Heart left ventricle (tissue), 16 donors: ENCODE data around the gene FIBP. TPM values are rescaled to one million over a fixed set of nuclear protein-coding genes. Genes with fewer than 3 reads are reported as not detected.

ENCODE experiments used
- ATAC-seq, 4 donors: fragments of 200-7000 bp; cut with Tn5 transposase; one replicate each; pipeline ENCODE4 v1.9.1; 2020 to 2022; ENCODE audit warnings: moderate library complexity in 4 of 4, mild to moderate bottlenecking in 3 of 4, moderate number of reproducible peaks in 1 of 4
- DNase-seq, 5 donors: peaks; one replicate each; pipeline ENCODE4 v3.0.0-alpha.2; 2020
- H3K27ac ChIP-seq, 12 donors: fragments of 200-600 bp; sonication (generic) in 4 of 12; one replicate each; pipeline versions ENCODE4 v1.5.0 to v1.8.0; 2016 to 2022; ENCODE audit warnings: mild to moderate bottlenecking in 2 of 12
- H3K27me3 ChIP-seq, 9 donors: fragments of 200-600 bp; sonication (generic) in 2 of 9; one replicate each; pipeline versions ENCODE4 v1.5.1 to v1.8.0; 2016 to 2022; ENCODE audit warnings: mild to moderate bottlenecking in 3 of 9
- H3K36me3 ChIP-seq, 9 donors: fragments of 200-600 bp; sonication (generic) in 2 of 9; one replicate each; pipeline versions ENCODE4 v1.5.0 to v1.8.0; 2018 to 2022; ENCODE audit warnings: mild to moderate bottlenecking in 2 of 9
- H3K4me1 ChIP-seq, 12 donors: fragments of 200-600 bp; sonication (generic) in 4 of 12; one replicate each; pipeline versions ENCODE4 v1.5.0 to v1.8.0; 2016 to 2022; ENCODE audit warnings: mild to moderate bottlenecking in 3 of 12
- H3K4me3 ChIP-seq, 12 donors: fragments of 200-600 bp; sonication (generic) in 4 of 12; one replicate each; pipeline versions ENCODE4 v1.5.0 to v1.8.0; 2017 to 2022; ENCODE audit warnings: mild to moderate bottlenecking in 9 of 12, moderate library complexity in 4 of 12
- H3K9me3 ChIP-seq, 12 donors: fragments of 200-600 bp; sonication (generic) in 4 of 12; one replicate each; pipeline versions ENCODE4 v1.5.0 to v1.8.0; 2016 to 2022; ENCODE audit warnings: mild to moderate bottlenecking in 1 of 12
- CTCF ChIP-seq, 12 donors: fragments of 200-600 bp; sonication (generic) in 4 of 12; IDR thresholded peaks; one replicate each; pipeline versions ENCODE4 v1.5.0 to v1.8.0; 2018 to 2022; ENCODE audit warnings: antibody characterized with exemption in 12 of 12, mild to moderate bottlenecking in 5 of 12
- POLR2A ChIP-seq, 2 donors: fragments of 450-650 bp; IDR thresholded peaks; one replicate each; pipeline ENCODE4 v1.6.1; 2017; ENCODE audit warnings: antibody characterized with exemption in 2 of 2, mild to moderate bottlenecking in 2 of 2, moderate library complexity in 2 of 2
- WGBS, 4 donors: extraction: QIAGEN DNeasy Blood & Tissue Kit in 2 of 4; methylation state at CpG; one replicate each; pipeline versions ENCODE4 v1.1.5 to v1.1.7; 2013 to 2018; 5-methylcytosine and 5-hydroxymethylcytosine counted together
- intact Hi-C, 10 donors: fragments of 100-400 bp; cut with DNase I; formaldehyde crosslinking; loops; one replicate each; pipeline versions ENCODE4 v1.11.1 to v1.14.2; 2022
- polyA plus RNA-seq, 2 donors: library from polyadenylated mRNA; stranded (reverse); fragments of 200-250 nt; gene quantifications; one replicate each; pipeline ENCODE4 v1.2.3, GENCODE V29; 2013
- total RNA-seq, 9 donors: library from RNA; depleted of rRNA in 2 of 9; stranded (reverse); fragments of >200 nt in 2 of 9; fragmentation: NEBNext Ultra II Directional in 3 of 9; extraction: Animal tissue kit (Norgen Biotek cat#: 25700) in 3 of 9; gene quantifications; one replicate each; pipeline versions ENCODE4 v1.1.0 to v1.2.4, GENCODE V29; 2016 to 2023
- donor health status: ischemic (EF 13 %, LVEDD 7.1; RV severe dilation, severe dysfunction).
- donor health status: healthy with polysubstance abuse.
- donor health status: DM: no; HTN: yes; CAD: no.
- donor health status: DM: no; HTN: no; CAD: no.
- donor health status: ischemic (EF 25% LVEDD 6.9; RV normal size, moderate dysfunction).
- donor health status: ischemic (EF 25% LVEDD 5.7; RV mildly dilated, moderate dysfunction).
- donor health status: healthy.
- donor health status: DM: yes; HTN: yes; CAD: no.
- donor health status: ischemic (EF 35%, LVEDD 5.7; RV mildly dilated, moderate dysfunction).
- donor health status: nonischemic (EF 11% LVEDD 7.7; RV severe dilation, severe dysfunction).
- donor health status: DM: yes; HTN: yes; CAD: no.
- donor health status: PGD.
- donor health status: ischemic (EF 29% LVEDD 5.4; RV normal size, mild dysfunction).
- donor health status: nonischemic (EF 23%, LVEDD 6.1; RV moderate dilation, normal function).

The FIBP gene
- total and polyA plus RNA-seq, 11 donors: 35.0 to 93.9 (median 57.3) TPM

- Histone ChIP-seq H3K4me1 (peaks cover 0 to 26% (median 18%) of the 10 kb centered on the region in 12 donors), H3K4me3 (no peak overlapping the region), H3K27me3 (peaks cover 0 to 15% (median 0%) of the 10 kb centered on the region in 9 donors), H3K9me3 (no peaks in the 10 kb centered on the region), H3K27ac (no peak overlapping the region), H3K36me3 (no peaks in the 10 kb centered on the region)
- ATAC-seq: no peak
- intact Hi-C loops: no loop called here
- TF ChIP-seq CTCF (IDR thresholded peaks at IDR 0.05) (no peak), POLR2A (IDR thresholded peaks at IDR 0.05) (no peak)
- peak in 1 of 5 donors; percentile 15 for DNase-seq
- 28 to 56% (median 32%) methylated on average over 3 to 5 of the region's 5 CpGs for WGBS, 4 donors
Measured at GRCh38 chr11:65903068-65903481, 14.8 kb upstream of the FIBP start.

GRCh38 chr11:65900899-65901180, 12.6 kb upstream of the FIBP start:
- intact Hi-C loops: no loop called here
- Histone ChIP-seq H3K27me3 (peaks cover 0 to 15% (median 0%) of the 10 kb centered on the region in 9 donors), H3K4me1 (peaks cover 0 to 27% (median 18%) of the 10 kb centered on the region in 12 donors), H3K27ac (peak overlapping the region in 6 of 12 donors; percentile 20 to 82 (median 65)), H3K9me3 (no peaks in the 10 kb centered on the region), H3K4me3 (peak overlapping the region in 11 of 12 donors; percentile 51 to 81 (median 61)), H3K36me3 (no peaks in the 10 kb centered on the region)
- TF ChIP-seq CTCF (IDR thresholded peaks at IDR 0.05): no peak
- TF ChIP-seq POLR2A (IDR thresholded peaks at IDR 0.05): no peak
- no peak for ATAC-seq
- DNase-seq: no peak
- 69 to 80% (median 73%) methylated on average over 11 of the region's 11 CpGs for WGBS, 4 donors

- Histone ChIP-seq H3K4me3 (peak within 1 kb of the TSS; percentile 41 to 81 (median 61)), H3K27ac (peak within 1 kb of the TSS in 8 of 12 donors; percentile 20 to 82 (median 65)), H3K36me3 (no peaks in the 10 kb centered on the region), H3K4me1 (peaks cover 0 to 27% (median 18%) of the 10 kb centered on the region in 12 donors), H3K9me3 (no peaks in the 10 kb centered on the region), H3K27me3 (peaks cover 0 to 15% (median 0%) of the 10 kb centered on the region in 9 donors)
- TF ChIP-seq CTCF (IDR thresholded peaks at IDR 0.05) (peak in 1 of 12 donors; percentile 17), POLR2A (IDR thresholded peaks at IDR 0.05) (peak in 1 of 2 donors; percentile 71)
- WGBS, 4 donors: 2 to 6% (median 2%) methylated on average over 31 to 80 of the region's 80 CpGs
- intact Hi-C loops: no loop called here
- DNase-seq (peak; percentile 86 to 93 (median 89)), ATAC-seq (peak; percentile 77 to 96 (median 92))
Measured at GRCh38 chr11:65900125-65900898, 12.0 kb upstream of the FIBP start, which contains the start of gene FOSL1. TSS of gene FOSL1 (minus strand) at chr11:65900388. CDS start at chr11:65900339, 49 bp downstream.

- 2 to 3% (median 2%) methylated on average over 34 to 78 of the region's 78 CpGs for WGBS, 4 donors
- H3K4me1 ChIP-seq: peaks cover 0 to 31% (median 19%) of the 10 kb centered on the region in 12 donors
- no peaks in the 10 kb centered on the region for H3K36me3 ChIP-seq
- ATAC-seq (peak in 3 of 4 donors; percentile 63 to 72 (median 72)), DNase-seq (peak; percentile 56 to 83 (median 65))
- intact Hi-C loops: no loop called here
- peaks cover 0 to 15% (median 0%) of the 10 kb centered on the region in 9 donors for H3K27me3 ChIP-seq
- no peaks in the 10 kb centered on the region for H3K9me3 ChIP-seq
- TF ChIP-seq POLR2A (IDR thresholded peaks at IDR 0.05) (peak in 1 of 2 donors; percentile 29), CTCF (IDR thresholded peaks at IDR 0.05) (no peak)
- peak overlapping the region; percentile 41 to 81 (median 61) for H3K4me3 ChIP-seq
- peak overlapping the region in 8 of 12 donors; percentile 20 to 82 (median 65) for H3K27ac ChIP-seq
Measured at GRCh38 chr11:65899356-65900124, 11.3 kb upstream of the FIBP start.
